Measurements from ENCODE around the gene ELAPOR1. TPM values are rescaled to one million over a fixed set of nuclear protein-coding genes. Genes with fewer than 3 reads are reported as not detected.

The ELAPOR1 gene, protein sequence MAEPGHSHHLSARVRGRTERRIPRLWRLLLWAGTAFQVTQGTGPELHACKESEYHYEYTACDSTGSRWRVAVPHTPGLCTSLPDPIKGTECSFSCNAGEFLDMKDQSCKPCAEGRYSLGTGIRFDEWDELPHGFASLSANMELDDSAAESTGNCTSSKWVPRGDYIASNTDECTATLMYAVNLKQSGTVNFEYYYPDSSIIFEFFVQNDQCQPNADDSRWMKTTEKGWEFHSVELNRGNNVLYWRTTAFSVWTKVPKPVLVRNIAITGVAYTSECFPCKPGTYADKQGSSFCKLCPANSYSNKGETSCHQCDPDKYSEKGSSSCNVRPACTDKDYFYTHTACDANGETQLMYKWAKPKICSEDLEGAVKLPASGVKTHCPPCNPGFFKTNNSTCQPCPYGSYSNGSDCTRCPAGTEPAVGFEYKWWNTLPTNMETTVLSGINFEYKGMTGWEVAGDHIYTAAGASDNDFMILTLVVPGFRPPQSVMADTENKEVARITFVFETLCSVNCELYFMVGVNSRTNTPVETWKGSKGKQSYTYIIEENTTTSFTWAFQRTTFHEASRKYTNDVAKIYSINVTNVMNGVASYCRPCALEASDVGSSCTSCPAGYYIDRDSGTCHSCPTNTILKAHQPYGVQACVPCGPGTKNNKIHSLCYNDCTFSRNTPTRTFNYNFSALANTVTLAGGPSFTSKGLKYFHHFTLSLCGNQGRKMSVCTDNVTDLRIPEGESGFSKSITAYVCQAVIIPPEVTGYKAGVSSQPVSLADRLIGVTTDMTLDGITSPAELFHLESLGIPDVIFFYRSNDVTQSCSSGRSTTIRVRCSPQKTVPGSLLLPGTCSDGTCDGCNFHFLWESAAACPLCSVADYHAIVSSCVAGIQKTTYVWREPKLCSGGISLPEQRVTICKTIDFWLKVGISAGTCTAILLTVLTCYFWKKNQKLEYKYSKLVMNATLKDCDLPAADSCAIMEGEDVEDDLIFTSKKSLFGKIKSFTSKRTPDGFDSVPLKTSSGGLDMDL
- total RNA-seq, result 0.23 and 0.89 TPM in 2 replicates

DNA sequence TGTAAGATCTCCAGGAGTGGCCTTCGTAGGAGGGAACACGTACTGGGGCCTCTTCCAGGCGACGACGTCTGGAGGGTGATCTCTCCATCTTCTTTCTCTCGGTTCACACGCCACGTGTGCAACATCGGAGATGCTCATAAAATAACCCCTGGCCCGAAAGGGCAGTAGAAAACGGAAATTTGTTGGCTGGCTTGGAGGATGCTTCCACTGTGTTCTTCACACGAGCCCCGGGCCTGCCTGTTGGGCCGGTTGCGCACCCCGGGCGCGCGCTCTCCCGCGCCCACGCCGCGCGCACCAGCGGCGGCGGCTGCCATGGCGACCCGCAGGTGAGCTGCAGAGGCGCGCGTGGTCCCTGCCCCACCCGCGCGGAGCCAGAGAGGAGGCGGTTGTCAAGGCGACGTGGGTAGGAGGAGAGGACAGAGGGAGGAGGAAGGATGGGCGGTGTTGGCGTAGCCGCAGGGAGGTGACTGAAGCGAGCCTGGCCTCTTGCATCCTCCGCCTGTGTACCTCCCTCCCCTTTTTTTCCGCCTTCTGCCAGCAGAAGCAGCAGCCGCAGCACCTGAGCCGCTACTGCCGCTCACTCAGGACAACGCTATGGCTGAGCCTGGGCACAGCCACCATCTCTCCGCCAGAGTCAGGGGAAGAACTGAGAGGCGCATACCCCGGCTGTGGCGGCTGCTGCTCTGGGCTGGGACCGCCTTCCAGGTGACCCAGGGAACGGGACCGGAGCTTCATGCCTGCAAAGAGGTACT is at the start of gene ELAPOR1:
TSS of gene ELAPOR1 (plus strand) at position 526 of the 752 bp plus-strand sequence. CDS start at position 595, 69 bp downstream.

DNA sequence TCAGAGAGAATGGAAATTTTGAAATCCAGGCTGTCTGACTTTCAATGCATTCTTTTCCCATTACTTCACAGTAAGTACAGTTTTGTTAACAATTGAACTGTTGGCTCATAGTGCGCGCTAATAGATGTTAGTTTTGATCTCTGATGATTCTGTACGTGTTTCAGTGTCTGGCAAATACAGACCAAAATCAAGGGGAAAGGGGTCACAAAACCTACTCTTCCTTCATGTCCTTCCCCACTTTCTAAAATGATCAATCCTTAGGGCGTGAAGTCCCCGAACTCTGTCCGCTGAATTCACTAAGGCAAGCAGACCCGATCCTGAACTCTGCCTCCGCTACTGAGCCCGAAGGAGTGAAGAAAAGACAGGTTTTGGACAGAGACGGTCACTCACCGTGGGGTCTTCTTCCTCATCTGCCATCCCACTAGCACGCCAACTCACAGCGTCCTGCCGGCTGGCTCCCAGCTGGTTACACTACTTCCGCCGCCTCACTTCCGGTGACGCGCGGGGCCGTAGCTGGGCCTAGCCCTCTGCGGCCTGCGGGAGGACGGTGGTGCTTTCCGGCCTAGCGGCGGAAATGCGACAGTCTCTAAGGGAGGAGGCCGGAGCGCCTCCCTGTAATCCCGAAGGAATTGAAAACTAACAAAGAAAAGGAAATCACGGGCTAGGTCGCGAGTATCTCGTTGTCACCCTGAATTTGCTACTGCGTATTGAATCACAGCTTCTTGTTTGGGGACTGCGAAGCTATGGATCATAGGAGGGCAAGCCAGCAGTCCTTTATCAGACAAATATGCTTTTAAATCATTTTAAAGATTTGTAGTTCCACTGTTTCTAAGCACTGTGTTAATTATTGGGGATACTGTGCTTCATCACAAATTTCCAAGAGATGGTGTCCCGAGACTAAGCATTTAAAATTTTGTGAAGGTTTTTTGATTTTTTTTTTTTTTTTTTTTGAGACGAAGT is 38.1 kb upstream of the ELAPOR1 start, which contains the start of gene TAF13:
TSS of gene TAF13 (minus strand) at position 473 of the 960 bp plus-strand sequence. CDS start at position 417, 56 bp downstream.

DNA sequence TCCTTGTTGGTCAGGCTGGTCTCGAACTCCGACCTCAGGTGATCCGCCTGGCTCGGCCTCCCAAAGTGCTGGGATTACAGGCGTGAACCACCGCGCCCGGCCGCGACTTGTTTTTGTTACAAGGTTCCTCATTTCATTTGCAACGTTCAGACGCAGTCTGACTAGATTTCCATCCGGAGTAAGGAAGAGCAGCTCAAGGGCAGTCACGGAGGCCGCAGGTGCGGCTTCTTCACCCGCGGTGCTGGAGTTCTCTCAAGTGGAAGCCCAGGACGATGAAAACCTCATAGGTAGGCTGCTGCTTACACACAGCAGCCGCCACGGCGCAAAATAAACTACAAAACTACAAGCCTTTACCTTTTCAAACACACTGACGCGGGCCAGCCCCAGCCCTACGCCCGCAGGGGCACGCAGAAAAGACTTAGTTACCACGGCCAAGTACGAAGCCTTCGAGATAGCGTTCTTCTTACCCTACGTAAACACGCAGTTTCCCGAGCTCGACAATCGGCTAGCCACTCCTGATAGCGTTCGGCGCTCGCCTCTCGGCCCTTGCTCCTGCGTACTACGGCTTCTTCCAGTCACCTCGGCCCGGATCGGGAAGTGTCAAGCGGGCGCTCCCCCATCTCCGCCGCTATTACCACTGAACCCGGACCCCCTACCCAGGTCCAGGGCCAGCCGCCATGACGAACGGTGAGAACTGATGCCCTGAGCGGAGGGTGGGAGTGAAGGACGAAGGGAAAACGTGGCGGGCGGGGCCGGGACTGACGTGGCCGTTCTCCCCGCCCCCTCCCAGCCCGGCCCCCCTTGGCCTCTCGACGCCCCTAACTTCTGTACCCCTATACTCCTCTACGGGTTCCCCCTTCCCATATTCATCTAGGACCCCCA is 23.5 kb upstream of the ELAPOR1 start, which contains the start of gene TMEM167B:
TSS of gene TMEM167B (plus strand) at position 569 of the 882 bp plus-strand sequence. CDS start at position 678, 109 bp downstream.

Other genes with a start within 250 kb of the ELAPOR1 start
- 6.5 and 18.7 TPM in 2 replicates for gene GPSM2, start 237.1 kb upstream of the ELAPOR1 start, total RNA-seq
- 58.2 and 73.0 TPM in 2 replicates for gene CLCC1, start 150.6 kb upstream of the ELAPOR1 start, total RNA-seq
- gene WDR47, start 72.0 kb upstream of the ELAPOR1 start, total RNA-seq, result 17.2 and 23.8 TPM in 2 replicates
- 172 and 200 TPM in 2 replicates for gene TAF13, start 38.1 kb upstream of the ELAPOR1 start, total RNA-seq
- gene TMEM167B, start 23.4 kb upstream of the ELAPOR1 start, total RNA-seq, result 33.0 and 40.7 TPM in 2 replicates
- 280 and 283 TPM in 2 replicates for gene SARS1, start 99.8 kb downstream of the ELAPOR1 start, total RNA-seq
- 3.0 and 4.5 TPM in 2 replicates for gene CELSR2, start 135.4 kb downstream of the ELAPOR1 start, total RNA-seq
- gene PSRC1, start 169.0 kb downstream of the ELAPOR1 start, total RNA-seq, result 1.5 and 6.0 TPM in 2 replicates
- not detected in 2 replicates for gene MYBPHL, start 192.9 kb downstream of the ELAPOR1 start, total RNA-seq